B cell (primary cell): ENCODE measurements around the gene VLDLR. TPM values are rescaled to one million over a fixed set of nuclear protein-coding genes. Genes with fewer than 3 reads are reported as not detected.

Experiments
- ATAC-seq: fragments of 200-7000 bp; cut with Tn5 transposase; one replicate; pipeline ENCODE4 v1.10.0; 2021; ENCODE audit warnings: low read depth, mild to moderate bottlenecking, moderate number of reproducible peaks, moderate library complexity
- CTCF ChIA-PET: fragments of 350-600 bp; sonication (Branson Sonifier 250); formaldehyde crosslinking; loops from one replicate; lab custom pipeline; 2021; ENCODE audit warnings: antibody characterized with exemption, inconsistent platforms; lab: Charles Lee
- POLR2A ChIA-PET: fragments of 350-600 bp; sonication (Branson Sonifier 250); formaldehyde crosslinking; loops from one replicate; lab custom pipeline; 2021; ENCODE audit warnings: antibody characterized with exemption; lab: Charles Lee
- DNase-seq: peaks from one replicate; pipeline ENCODE4 v3.0.0; 2013
- H2AFZ ChIP-seq: 2 replicates; pipeline ENCODE4 v1.6.1; 2012; ENCODE audit warnings: mild to moderate bottlenecking, low read depth, low read length; ENCODE audit not compliant: insufficient read depth, poor library complexity, severe bottlenecking
- H3K27ac ChIP-seq, 2 donors: 1 replicate in 1 of 2; 2 replicates in 1 of 2; pipeline ENCODE4 v1.5.1; 2012 to 2013; ENCODE audit warnings: low read length in 2 of 2, mild to moderate bottlenecking in 2 of 2, moderate library complexity in 1 of 2
- H3K27me3 ChIP-seq, 4 experiments: fragments of 200-600 bp in 1 of 4; sonication (generic) in 1 of 4; replicated peaks in 1 of 4; 1 replicate in 2 of 4; 2 replicates in 2 of 4; pipeline versions ENCODE4 v1.6.1 to v1.7.0; 2013 to 2016; ENCODE audit warnings: low read length in 3 of 4, mild to moderate bottlenecking in 2 of 4, mixed read lengths in 1 of 4, moderate library complexity in 1 of 4; ENCODE audit not compliant: insufficient read depth in 4 of 4, control insufficient read depth in 3 of 4; ENCODE audit errors: control extremely low read depth in 1 of 4
- H3K36me3 ChIP-seq, 2 experiments: replicated peaks in 1 of 2; 1 replicate in 1 of 2; 2 replicates in 1 of 2; pipeline versions ENCODE4 v1.6.1 to v1.7.1; 2013; ENCODE audit warnings: low read length in 1 of 2; ENCODE audit not compliant: insufficient read depth in 2 of 2, control insufficient read depth in 1 of 2; ENCODE audit errors: control extremely low read depth in 1 of 2, extremely low read depth in 1 of 2
- H3K4me1 ChIP-seq, 2 donors: fragments of 200-600 bp in 1 of 2; sonication (generic) in 1 of 2; 1 replicate in 1 of 2; 2 replicates in 1 of 2; pipeline versions ENCODE4 v1.5.1 to v1.6.1; 2013 to 2017; ENCODE audit warnings: low read length in 2 of 2; ENCODE audit not compliant: control insufficient read depth in 2 of 2, insufficient read depth in 2 of 2
- H3K4me2 ChIP-seq: replicated peaks from 2 replicates; pipeline ENCODE3; 2012; ENCODE audit warnings: mild to moderate bottlenecking, low read depth, low read length; ENCODE audit not compliant: poor library complexity, severe bottlenecking
- H3K4me3 ChIP-seq, 5 experiments: fragments of 200-600 bp in 1 of 5; sonication (generic) in 1 of 5; 1 replicate in 3 of 5; 2 replicates in 2 of 5; pipeline versions ENCODE4 v1.5.1 to v1.7.0; 2011 to 2016; ENCODE audit warnings: low read length in 4 of 5, mild to moderate bottlenecking in 4 of 5, low read depth in 2 of 5, control low read depth in 1 of 5, moderate library complexity in 1 of 5; ENCODE audit not compliant: insufficient read depth in 1 of 5; ENCODE audit errors: control extremely low read depth in 1 of 5, extremely low read depth in 1 of 5
- H3K79me2 ChIP-seq: fragments of 200-600 bp; sonication (generic); one replicate; pipeline ENCODE4 v1.6.0; 2016; ENCODE audit warnings: low read length; ENCODE audit not compliant: control insufficient read depth, insufficient read depth
- H3K9ac ChIP-seq: fragments of 200-600 bp; sonication (generic); 2 replicates; pipeline ENCODE4 v1.6.1; 2017; ENCODE audit warnings: mild to moderate bottlenecking, low read length, moderate library complexity
- H3K9me3 ChIP-seq, 3 donors: one replicate each; pipeline versions ENCODE4 v1.6.1 to v1.7.1; 2013; ENCODE audit warnings: low read length in 2 of 3; ENCODE audit not compliant: control insufficient read depth in 2 of 3, insufficient read depth in 1 of 3; ENCODE audit errors: control extremely low read depth in 1 of 3
- H4K20me1 ChIP-seq: 2 replicates; pipeline ENCODE4 v1.6.0; 2012; ENCODE audit warnings: mild to moderate bottlenecking, low read length; ENCODE audit not compliant: insufficient read depth, control insufficient read depth, poor library complexity, severe bottlenecking
- H3K27ac Mint-ChIP-seq: one replicate; pipeline ENCODE4 v1.8.0; 2021; ENCODE audit warnings: mixed read lengths
- H3K27me3 Mint-ChIP-seq: one replicate; pipeline ENCODE4 v1.8.0; 2021; ENCODE audit warnings: mixed read lengths
- H3K4me1 Mint-ChIP-seq: one replicate; pipeline ENCODE4 v1.8.0; 2021; ENCODE audit warnings: mixed read lengths
- H3K4me3 Mint-ChIP-seq: one replicate; pipeline ENCODE4 v1.8.0; 2021; ENCODE audit warnings: mixed read lengths
- H3K9me3 Mint-ChIP-seq: one replicate; pipeline ENCODE4 v1.8.0; 2022; ENCODE audit warnings: mixed read lengths; ENCODE audit not compliant: insufficient read depth
- CTCF ChIP-seq: fragments of 200-600 bp; IDR thresholded peaks from one replicate; pipeline ENCODE4 v1.8.0; 2022; ENCODE audit warnings: antibody characterized with exemption, mild to moderate bottlenecking
- EZH2 ChIP-seq: IDR thresholded peaks from 2 replicates; pipeline ENCODE4 v1.6.1; 2012; ENCODE audit warnings: borderline replicate concordance, low read depth, mild to moderate bottlenecking, moderate library complexity, low read length; ENCODE audit not compliant: insufficient read depth, poor library complexity, severe bottlenecking
- WGBS: methylation state at CpG from one replicate; pipeline ENCODE4 v1.1.5; 2013; ENCODE audit warnings: missing lambda C conversion rate; ENCODE audit not compliant: insufficient coverage; 5-methylcytosine and 5-hydroxymethylcytosine counted together
- intact Hi-C: fragments of 100-400 bp; cut with micrococcal nuclease; formaldehyde crosslinking; loops from one replicate; pipeline ENCODE4 v1.10.0; 2022
- polyA plus RNA-seq: library from polyadenylated mRNA; depleted of rRNA; stranded (reverse); fragments of >200 nt; gene quantifications from 2 replicates; pipeline ENCODE4 v1.2.3, GENCODE V29; 2012
- total RNA-seq, 2 donors: library from RNA; stranded (reverse); fragments of 120-200 nt in 1 of 2; gene quantifications; 1 replicate in 1 of 2; 2 replicates in 1 of 2; pipeline versions ENCODE4 v1.2.3 to v1.2.4, GENCODE V29; 2013 to 2022

Gene VLDLR
- total and polyA plus RNA-seq, 2 donors (not counting 1 experiment from before 2014, with no cell fraction given): 0.03 TPM; not detected in 1

- intact Hi-C loops: no loop called here
These were observed 75.9 kb downstream of the VLDLR start for GRCh38 chr9:2697492-2697891.

GRCh38 chr9:2700398-2700797, 78.8 kb downstream of the VLDLR start:
- no peak overlapping the region for H3K4me3 ChIP-seq
- no peaks in the 10 kb centered on the region for H3K9me3 ChIP-seq
- WGBS: 100% methylated on average over 4 of the region's 6 CpGs
- no peak overlapping the region for H3K27ac ChIP-seq
- H3K9ac ChIP-seq: no peak overlapping the region
- ATAC-seq (no peak), DNase-seq (no peak)
- no peaks in the 10 kb centered on the region for H4K20me1 ChIP-seq
- H3K4me3 Mint-ChIP-seq: no peak overlapping the region
- H3K27ac Mint-ChIP-seq: no peak overlapping the region
- POLR2A ChIA-PET: no interaction called here
- CTCF ChIA-PET: no interaction called here
- TF ChIP-seq EZH2: no peak
- TF ChIP-seq CTCF: no peak
- H3K4me1 Mint-ChIP-seq: peaks cover 9% of the 10 kb centered on the region
- H2AFZ ChIP-seq: no peak overlapping the region
- H3K27me3 ChIP-seq: no peaks in the 10 kb centered on the region
- H3K4me2 ChIP-seq: no peak overlapping the region
- no peaks in the 10 kb centered on the region for H3K27me3 Mint-ChIP-seq
- H3K36me3 ChIP-seq: no peaks in the 10 kb centered on the region
- no peaks in the 10 kb centered on the region for H3K9me3 Mint-ChIP-seq
- H3K4me1 ChIP-seq: no peaks in the 10 kb centered on the region
- intact Hi-C loops: no loop called here
- H3K79me2 ChIP-seq: no peaks in the 10 kb centered on the region

More at GRCh38 chr9:2697492-2697891, 75.9 kb downstream of the VLDLR start:
- no peak overlapping the region for H3K27ac ChIP-seq
- H3K4me2 ChIP-seq: no peak overlapping the region
- ChIA-PET POLR2A (no interaction called here), CTCF (no interaction called here)
- TF ChIP-seq CTCF (no peak), EZH2 (no peak)
- Mint-ChIP-seq H3K27me3 (no peaks in the 10 kb centered on the region), H3K27ac (no peak overlapping the region), H3K4me3 (no peak overlapping the region), H3K9me3 (no peaks in the 10 kb centered on the region), H3K4me1 (peaks cover 9% of the 10 kb centered on the region)
- no peaks in the 10 kb centered on the region for H3K4me1 ChIP-seq
- DNase-seq: no peak
- no peaks in the 10 kb centered on the region for H3K9me3 ChIP-seq
- no peaks in the 10 kb centered on the region for H3K79me2 ChIP-seq
- no peak overlapping the region for H2AFZ ChIP-seq
- H3K27me3 ChIP-seq: no peaks in the 10 kb centered on the region
- H4K20me1 ChIP-seq: no peaks in the 10 kb centered on the region
- no peak overlapping the region for H3K9ac ChIP-seq
- H3K4me3 ChIP-seq: no peak overlapping the region
- H3K36me3 ChIP-seq: no peaks in the 10 kb centered on the region
- WGBS: no CpG with 5 or more reads among the region's 3 CpGs
- ATAC-seq: no peak
